Middle frontal gyrus (tissue), 1 donor: Measurements from ENCODE around the gene MRPL14.
"Not testable (repeated sequence)": the region's sequence is repeated elsewhere in the genome, so short reads cannot be mapped to it uniquely, and the experiment has no call there.

ENCODE experiments used
- DNase-seq: peaks from one replicate; pipeline ENCODE4 v3.0.0-alpha.2; 2015; ENCODE audit warnings: low spot score; ENCODE audit errors: extremely low spot score

MRPL14 gene

DNA sequence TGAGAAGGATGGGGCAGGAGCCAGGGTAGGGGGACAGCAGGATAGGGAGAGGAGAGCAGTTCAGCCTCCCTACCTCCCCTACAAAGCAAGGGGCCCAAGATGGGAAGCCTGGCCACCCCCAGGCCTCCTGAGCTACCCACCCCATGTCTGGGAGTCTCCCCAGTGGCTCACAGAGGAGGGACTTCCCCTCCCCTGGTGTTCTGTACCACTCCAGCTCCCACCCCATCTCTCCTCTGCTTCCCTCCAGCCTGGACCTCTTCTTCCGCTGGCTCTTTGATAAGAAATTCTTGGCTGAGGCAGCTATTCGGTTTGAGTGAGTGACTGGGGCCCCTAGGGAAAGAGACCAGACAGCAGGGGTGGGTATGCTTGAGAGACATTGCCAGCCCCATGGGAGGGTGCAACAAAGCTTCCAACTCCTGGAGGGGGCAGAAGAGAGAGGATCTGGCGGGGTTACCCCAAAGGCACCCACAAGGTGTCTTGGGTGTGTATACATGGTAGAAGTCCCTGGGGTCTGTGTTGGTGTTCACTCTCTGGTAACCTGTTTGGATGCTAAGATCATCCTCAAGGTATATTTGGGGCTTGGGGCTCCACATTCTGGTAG, 23.2 kb upstream of the MRPL14 start:
- DNase-seq: no peak

DNA sequence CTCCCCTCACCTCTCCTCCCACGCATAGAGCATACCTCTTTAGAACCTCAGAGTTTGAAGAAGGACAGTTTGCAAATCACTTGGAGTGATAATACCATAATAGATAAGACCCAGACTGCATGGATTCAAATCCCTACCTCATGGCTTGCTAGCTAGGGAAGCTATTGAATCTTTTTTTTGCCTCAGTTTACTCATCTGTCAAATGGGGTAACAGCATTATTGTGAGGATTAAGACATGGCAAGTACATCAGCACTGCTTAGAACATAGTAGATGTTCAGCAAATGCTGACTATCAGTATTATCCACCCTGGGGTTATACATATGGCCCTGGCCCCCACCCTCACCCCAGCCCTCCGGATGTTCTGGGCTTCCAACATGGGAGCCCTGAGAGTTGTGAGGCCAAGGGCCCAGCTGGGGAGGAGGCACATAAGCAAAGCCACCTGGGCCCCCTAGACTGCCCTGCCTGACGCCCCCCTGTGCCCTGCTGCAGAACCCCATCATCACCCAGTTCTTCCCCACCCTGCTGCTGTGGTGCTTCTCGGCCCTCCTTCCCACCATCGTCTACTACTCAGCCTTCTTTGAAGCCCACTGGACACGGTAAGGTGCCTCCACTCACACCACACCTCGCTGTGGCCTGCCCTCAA, 22.2 kb upstream of the MRPL14 start:
- DNase-seq: no peak

DNA sequence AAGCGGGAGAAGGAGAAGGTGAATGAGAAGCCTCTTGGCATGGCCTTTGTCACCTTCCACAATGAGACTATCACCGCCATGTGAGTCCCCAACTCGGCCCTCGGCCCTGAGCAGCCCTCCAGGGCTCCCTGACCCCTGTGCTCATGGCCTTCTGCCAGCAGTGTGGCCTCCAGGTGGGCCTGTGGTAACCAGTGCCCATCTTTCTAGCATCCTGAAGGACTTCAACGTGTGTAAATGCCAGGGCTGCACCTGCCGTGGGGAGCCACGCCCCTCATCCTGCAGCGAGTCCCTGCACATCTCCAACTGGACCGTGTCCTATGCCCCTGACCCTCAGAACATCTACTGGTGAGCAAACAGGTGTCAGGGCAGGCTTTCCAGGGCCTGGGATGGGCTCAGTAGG, 21.1 kb upstream of the MRPL14 start:
- no peak for DNase-seq

DNA sequence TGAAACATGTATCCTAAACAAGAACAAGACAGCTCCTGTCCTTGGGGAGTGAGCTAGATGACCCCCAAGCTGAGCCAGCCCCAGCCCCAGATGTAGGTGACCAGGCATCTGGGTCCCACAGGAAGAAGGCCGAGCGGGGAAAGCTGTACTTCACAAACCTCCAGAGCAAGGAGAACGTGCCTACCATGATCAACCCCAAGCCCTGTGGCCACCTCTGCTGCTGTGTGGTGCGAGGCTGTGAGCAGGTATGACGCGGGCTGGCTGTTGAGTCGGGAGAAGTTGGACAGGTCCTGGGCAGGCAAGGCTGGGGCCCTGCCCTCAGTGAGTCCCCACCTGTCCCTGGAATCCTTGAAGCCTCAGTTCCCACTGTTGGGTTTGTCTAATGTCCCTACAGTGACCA, 20.0 kb upstream of the MRPL14 start:
- no peak for DNase-seq

DNA sequence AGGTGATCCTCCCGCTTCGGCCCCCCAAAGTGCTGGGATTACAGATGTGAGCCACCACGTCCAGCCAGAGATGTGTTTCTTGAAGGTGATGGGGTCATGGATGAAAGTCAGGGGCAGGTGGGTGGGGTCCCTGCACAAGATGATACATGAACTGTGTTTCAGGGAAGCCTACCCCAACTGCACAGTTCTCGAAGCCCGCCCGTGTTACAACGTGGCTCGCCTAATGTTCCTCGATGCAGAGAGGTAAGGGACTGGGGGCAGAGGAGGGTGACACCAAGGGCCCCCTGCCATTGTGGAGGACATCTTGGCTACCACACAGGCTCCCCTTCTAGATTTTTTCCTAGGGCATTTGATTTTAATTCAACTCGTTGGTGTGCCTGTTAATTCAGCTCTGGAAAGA, 19.4 kb upstream of the MRPL14 start:
- DNase-seq: no peak

DNA sequence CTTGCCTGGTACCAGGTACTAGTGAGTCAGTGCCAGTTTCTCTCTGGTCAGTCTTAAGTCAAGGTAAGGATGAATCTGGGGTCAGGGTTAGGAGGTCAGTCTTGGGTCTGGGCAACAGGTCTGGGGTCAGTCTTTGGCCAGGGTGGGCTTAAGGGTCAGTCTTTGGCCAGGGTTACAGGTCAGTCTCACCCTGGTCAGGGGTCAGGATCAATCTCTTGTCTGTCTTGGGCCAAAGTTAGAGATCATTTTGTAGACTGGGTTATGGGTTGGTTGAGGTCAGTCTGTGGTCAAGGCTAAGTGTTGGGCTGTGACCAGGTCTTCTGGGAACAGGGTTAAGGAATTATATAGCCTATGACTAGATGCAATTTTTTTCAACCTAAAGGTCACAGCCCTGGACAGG, 18.6 kb upstream of the MRPL14 start:
- no peak for DNase-seq

DNA sequence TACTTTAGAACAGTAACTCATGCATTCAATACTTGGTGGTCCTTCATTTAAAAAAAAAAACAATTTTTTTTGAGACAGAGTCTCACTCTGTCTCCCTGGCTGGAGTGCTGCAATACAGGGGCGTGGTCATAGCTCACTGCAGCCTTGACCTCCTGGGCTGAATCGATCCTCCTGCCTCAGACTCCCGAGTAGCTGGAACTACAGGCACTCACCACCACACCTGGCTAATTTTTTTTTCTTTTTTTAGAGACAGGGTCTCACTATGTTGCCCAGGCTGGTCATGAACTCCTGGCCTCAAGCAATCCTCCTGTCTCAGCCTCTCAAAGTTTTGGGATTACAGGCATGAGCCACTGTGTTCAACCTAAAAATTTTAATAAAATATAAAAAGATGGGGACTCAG, 17.3 kb upstream of the MRPL14 start:
- DNase-seq: not testable (repeated sequence)

DNA sequence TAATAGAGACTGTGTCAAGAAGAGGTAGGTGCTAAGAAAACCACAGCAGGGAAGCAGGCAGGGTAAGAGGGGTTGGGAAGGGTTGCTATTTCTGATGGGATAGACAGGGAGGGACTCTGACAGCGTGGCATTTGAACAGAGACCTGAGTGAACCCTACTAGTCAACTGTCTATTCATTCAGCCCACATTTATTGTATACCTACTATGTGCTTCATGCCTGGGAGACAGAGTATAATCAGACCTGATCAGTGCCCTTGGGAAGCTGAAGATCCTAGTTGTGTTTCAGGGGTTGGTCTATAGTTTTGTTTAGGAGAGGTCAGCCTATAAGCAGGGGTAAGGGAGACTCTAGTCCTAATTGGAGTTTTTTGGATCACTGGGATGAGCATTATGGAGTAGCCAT, 16.5 kb upstream of the MRPL14 start:
- DNase-seq: no peak

DNA sequence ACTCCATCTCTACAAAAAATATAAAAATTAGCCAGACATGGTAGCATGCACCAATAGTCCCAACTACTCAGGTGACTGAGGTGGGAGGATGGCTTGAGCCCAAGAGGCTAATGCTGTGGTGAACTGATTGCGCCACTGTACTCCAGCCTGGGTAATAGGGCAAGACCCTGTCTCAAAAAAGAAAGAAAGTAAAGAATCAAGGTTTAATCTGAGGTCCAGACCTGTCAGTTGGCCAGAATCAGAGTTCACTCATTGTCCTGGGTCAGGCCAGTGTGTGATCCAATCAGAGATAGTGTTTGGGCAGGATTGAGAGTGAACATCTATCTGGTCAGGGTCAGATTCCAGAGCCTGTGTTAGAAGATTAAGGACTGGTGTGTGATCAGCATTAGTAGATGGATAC, 15.6 kb upstream of the MRPL14 start:
- no peak for DNase-seq

DNA sequence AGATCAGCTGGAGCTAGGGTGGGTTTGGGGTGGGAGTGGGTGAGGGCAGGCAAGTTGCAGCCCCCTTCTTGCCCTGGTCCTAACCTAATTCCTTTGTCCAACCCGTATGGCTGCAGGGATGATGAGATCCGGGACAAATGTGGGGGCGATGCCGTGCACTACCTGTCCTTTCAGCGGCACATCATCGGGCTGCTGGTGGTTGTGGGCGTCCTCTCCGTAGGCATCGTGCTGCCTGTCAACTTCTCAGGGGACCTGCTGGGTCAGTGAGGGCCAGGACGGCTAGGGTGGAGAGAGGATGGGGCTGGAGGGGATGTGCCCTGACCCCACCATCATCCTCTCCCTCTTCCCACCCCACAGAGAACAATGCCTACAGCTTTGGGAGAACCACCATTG, 12.1 kb upstream of the MRPL14 start:
- DNase-seq: no peak

DNA sequence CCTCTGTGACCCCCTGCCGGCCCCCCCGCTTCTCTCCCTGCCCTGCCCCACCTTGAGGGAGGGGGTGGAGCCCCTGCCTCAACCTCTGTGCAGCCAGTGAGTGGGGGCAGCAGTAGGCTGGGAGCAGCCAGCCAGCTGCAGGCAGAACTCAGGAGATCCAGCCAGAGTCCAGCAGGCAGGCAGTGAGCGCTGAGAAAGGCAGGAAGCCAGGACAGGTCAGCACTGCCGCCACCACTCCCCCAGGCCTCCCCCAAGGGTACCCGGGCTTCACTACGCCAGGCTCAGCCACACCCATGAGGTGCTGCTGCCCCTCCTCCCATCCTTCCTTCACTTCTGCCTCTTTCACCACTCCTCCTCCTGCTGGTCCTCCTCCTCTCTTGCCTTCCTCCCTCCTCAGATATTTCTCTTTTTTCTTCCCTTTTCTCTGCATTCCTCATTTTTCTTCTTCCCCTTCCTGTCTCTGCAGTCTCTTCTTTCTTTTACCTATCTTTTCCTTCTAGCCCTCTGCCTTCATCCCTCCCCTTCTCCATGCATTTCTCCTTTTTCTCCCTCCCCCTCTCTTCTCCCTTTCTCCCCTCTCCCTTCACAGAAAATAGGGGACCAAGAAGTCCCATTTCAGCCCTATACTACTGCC, 11.6 kb upstream of the MRPL14 start:
- no peak for DNase-seq

DNA sequence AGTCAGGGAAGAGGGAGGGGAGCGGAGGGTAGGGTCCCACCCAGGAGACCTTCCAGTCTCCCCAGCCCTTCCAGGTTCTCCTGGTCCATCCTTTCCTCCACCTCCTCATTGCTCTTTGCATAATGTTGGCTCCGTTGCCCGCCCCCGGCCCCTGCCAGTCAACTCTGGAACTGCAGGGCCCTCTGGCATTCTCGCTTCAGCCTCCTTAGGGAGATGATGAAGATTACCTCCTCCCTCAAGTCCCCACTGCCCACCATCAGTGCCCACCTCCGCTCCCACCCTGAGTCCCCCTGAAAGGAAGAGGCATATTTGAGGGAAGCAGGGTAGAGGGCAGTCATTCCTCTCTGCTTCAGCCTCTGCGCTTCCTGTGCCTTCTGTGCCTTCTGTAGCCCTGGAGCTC, 8.6 kb upstream of the MRPL14 start:
- DNase-seq: no peak

DNA sequence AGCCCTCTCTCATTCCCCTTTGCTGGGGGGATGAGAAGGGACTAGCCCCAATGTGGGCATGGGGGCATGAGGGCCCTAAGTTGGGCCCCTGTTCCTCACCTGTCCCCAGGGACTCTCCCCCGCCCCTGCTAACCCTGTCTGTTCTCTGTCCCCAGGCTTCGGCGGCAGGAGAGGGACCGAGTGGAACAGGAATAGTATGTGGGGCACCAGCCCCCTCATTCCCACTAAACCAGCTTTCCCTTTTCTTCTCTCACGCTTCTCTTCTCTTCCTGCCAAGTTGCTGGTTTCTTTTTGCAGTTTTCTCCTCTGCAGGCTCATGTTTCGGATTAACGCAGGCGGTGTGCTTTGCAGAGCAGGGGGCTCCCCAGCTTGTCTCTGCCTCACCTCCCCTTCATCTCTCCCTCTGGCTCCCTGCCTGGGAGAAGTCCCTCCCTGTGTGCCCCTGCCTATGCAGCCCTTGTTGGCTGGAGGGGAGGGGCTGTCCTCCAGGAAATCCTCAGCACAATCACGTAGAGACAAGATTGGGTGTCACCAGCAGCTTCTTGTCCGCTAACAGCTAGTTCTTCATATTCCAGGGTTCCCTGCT, 8.0 kb upstream of the MRPL14 start:
- peak; percentile 8 for DNase-seq

DNA sequence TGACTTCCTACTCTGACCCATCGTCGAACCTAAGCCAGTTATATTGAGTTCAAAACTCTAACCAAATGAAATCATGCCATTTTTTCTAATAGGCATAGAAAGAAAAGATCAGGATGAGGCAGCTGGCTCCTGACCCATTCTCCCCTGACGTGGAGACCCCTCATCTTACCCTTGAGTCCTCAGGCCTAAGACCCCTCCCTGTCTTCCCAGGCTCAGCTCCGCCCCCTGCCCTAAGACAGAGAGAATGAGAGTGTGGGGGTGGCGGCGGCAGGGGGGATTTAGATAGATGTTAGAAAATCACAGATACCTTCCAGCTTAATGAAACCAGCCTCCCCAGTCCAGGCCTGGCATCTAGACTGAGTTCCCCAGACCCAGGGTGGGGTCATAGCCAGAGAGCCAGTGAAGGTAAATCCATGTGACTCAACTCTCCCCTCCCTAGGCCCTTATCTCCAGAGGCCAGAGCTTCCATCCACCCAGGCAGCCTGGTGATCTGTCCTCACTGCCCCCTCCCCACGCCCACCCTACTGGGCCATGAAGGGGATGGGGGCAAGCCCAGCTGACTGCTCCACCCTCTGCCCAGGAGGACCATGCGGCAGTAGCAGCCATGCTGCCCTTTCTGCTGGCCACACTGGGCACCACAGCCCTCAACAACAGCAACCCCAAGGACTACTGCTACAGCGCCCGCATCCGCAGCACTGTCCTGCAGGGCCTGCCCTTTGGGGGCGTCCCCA, 6.9 kb upstream of the MRPL14 start:
- no peak for DNase-seq

DNA sequence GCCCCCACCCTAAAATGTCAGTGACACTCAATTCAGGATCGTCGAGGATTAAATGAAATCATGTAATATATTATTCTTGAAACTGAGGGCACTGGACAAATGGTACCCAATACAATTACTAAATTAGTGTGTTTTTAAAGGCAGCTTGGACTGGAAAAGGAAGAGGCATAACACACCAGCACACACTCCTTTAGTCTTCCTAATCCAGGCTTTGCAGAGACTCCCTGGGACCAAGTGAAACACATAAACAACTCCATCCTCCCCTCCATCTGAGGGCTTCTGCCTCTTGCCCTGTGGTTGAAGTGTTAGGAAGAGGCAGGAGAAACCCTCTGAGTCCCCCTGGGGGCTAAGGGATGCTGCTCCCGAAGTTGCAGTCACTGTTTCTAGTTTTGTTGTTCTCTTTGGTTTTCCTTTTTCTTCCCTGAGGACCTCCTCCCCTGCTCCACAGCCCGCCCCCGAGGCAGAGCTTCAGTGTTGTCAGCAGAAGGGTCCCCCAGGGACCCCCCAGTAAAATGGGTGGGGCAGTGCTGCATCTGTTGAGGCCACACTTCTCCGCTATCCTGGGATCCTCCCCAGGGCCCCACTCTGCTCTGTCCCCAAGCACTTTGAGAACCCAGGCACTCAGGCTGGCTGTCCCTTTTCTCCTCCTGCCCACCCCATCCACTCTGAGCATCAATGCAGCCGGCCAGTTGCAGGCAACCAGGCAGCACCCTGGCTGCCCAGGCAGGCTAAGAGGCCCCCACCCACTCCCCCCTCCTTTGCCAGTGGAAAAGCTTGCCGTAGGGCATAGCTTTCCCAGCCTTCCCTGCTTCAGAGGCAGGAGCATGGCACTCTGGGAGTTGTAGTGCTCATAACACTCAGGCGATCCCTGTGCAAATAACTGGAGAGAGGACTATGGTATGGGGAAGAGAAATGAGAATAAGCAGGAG, 6.0 kb upstream of the MRPL14 start:
- peak; percentile 40 for DNase-seq

DNA sequence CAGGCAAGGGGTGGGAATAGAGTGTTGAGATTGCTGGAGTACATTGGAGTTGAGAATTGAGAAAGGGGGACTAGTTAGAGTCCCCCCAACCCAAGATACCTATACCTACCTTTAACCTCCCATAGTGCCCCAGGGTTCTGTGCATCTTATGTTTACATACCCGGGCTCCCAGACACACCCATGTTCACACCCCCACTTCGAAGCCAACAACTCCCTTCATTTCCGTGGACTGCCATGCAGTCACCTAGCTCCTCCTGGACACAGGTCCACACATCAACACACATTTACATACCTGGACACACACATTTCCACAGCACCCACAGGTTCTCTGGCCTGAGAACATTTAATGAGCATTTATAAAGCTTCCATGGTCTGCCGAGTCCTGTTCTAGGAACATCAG, 5.2 kb upstream of the MRPL14 start:
- DNase-seq: no peak

DNA sequence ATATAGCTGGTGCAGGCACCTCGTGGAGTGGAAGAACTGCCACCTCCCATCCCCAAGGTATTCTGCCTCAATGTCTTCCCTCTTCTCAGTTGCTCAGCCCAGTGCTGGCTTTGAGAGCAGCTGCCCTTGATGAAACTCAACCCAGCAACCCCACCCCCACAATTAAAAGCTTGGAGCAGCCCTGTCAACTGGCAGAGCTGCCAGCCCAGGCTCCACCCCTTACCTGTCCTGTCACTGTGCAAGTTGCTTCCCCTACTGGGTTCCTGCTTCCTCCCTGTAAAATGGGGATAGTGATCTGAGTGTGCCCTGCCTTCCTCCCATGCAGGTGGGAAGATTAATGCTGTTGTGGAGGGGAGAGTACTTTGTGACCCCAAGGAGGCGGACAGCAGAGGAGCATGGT, 4.6 kb upstream of the MRPL14 start:
- no peak for DNase-seq

DNA sequence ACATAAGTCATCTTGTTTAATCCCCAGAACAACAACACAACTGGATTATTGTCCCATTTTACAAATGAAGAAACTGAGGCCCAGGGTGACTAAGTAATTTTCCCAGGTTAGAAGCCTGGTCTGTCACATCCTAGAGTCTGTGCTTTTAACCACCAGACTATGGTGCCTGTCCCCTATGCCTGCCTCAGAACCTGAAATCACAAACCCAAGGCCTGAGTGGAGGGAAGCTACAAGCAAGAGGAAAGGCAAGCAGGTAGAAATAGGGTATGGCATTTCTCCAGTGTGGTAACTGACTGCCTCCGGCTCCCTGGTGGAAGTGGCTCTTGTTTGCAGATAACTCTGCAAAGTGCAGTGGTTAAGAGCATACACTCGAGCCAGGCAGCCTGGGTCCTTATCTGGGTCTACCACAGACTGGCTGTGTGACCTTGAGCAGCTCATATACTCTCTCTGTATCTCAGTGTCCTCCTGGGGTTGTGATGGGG, 2.6 kb upstream of the MRPL14 start:
- DNase-seq: no peak

DNA sequence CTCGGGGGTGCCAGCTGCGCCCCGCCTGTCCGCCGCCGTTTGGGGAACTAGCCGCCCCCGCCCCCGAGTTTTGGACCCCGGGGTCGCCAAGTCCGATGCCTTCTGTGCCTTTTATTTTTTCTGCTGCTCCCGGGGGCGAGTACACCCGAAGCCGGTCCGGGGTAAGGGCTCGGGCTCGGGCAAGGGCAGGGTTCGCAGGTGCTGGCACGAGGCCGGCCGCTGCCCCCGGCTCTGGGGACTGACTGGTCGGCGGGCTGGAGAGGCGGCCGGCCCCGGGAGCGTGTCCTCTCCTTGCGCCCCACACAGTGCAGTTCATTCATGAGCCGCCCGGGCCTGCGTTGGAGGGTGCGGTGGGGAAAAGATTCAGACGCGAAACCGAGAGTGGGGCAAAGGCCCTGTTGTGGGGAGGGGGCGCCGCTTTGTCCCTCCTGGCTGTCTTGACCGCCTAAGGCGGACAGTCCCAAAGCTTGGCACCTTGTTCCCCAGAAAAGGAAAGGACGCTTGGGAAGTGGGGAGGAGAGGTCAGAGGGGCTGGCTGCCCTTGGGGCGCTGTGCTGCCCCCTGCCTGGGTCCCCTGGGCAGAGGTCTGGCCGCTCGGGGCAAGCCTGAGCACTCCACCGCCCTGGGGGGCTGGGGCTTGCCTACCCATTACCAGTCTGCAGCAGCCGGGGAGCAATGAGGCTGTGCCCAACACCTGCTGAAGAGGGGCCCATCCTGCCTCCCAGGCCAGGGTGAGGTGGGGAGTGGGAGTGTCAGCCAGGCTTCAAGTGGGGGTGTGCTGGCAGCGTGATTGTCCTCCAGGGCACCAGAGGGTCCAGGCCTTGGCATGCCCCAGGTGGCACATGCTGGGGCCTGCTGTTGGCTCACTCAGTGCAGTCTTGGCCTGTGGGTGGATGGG, 1.0 kb upstream of the MRPL14 start:
- no peak for DNase-seq
